SK-N-SH (cell line): ENCODE results near the gene SHISA2.

Experiments used
- CTCF ChIP-seq: fragments of 200-600 bp; sonication (generic); IDR thresholded peaks from 2 replicates; pipeline ENCODE4 v1.6.1; 2017; ENCODE audit warnings: antibody characterized with exemption, mild to moderate bottlenecking, moderate library complexity
- POLR2AphosphoS5 ChIP-seq: IDR thresholded peaks from 2 replicates; pipeline ENCODE4 v1.6.1; 2012; ENCODE audit warnings: low read depth, low read length
- SIN3A ChIP-seq: IDR thresholded peaks from 2 replicates; pipeline ENCODE4 v1.6.1; 2012; ENCODE audit warnings: low read depth, mild to moderate bottlenecking, low read length, moderate library complexity, borderline replicate concordance
- SMC3 ChIP-seq: IDR thresholded peaks from 2 replicates; pipeline ENCODE4 v1.6.1; 2012; ENCODE audit warnings: low read depth, low read length, improper control_type of control experiment
- YY1 ChIP-seq: IDR thresholded peaks from 2 replicates; pipeline ENCODE4 v1.4.0; 2012; ENCODE audit warnings: low read depth, mild to moderate bottlenecking
- ZBTB33 ChIP-seq: IDR thresholded peaks from 2 replicates; pipeline ENCODE4 v1.4.0; 2012; ENCODE audit warnings: low read depth, borderline replicate concordance

- TF ChIP-seq POLR2AphosphoS5 (no peak), SIN3A (no peak), YY1 (no peak), CTCF (no peak), ZBTB33 (no peak), SMC3 (no peak)
Observed at GRCh38 chr13:26020891-26021290, 30.9 kb downstream of the SHISA2 start.
